T-helper 17 cell (primary cell): ENCODE results near the gene ZFP69B. TPM values are rescaled to one million over a fixed set of nuclear protein-coding genes. Genes with fewer than 3 reads are reported as not detected.

Experiments
- total RNA-seq, 4 donors: library from RNA in 2 of 4; stranded (reverse) in 2 of 4; gene quantifications; one replicate each; pipeline ENCODE4 v1.2.3 and lab custom pipeline; 2022 to 2026

The ZFP69B gene
- total RNA-seq, 2 donors from 2014 or later: 2.1 to 2.8 TPM

Other genes with a start within 250 kb of the ZFP69B start
- gene TMCO2, start 202.5 kb upstream of the ZFP69B start, total RNA-seq: not detected
- 10 to 100 TPM in 1 of 2 donors, 1 to 10 TPM in 1; 9.0 to 14.3 TPM for gene ZMPSTE24, start 192.2 kb upstream of the ZFP69B start, total RNA-seq
- gene COL9A2, start 133.2 kb upstream of the ZFP69B start, total RNA-seq: 1 to 10 TPM; 2.6 to 4.3 TPM
- gene SMAP2, start 76.7 kb upstream of the ZFP69B start, total RNA-seq: 100 to 1,000 TPM; 155 to 169 TPM
- 1 to 10 TPM; 3.1 to 3.4 TPM for gene ZFP69, start 26.8 kb downstream of the ZFP69B start, total RNA-seq
- 1 to 10 TPM; 4.4 to 7.4 TPM for gene EXO5, start 58.3 kb downstream of the ZFP69B start, total RNA-seq
- gene ZNF684, start 81.2 kb downstream of the ZFP69B start, total RNA-seq: 1 to 10 TPM; 3.3 to 4.7 TPM
- gene RIMS3, start 215.2 kb downstream of the ZFP69B start, total RNA-seq: 1 to 10 TPM; 1.7 to 2.1 TPM
- gene NFYC, start 241.2 kb downstream of the ZFP69B start, total RNA-seq: 10 to 100 TPM; 42.3 to 45.7 TPM